H1 (cell line): ENCODE measurements around the gene TPSG1. TPM values are rescaled to one million over a fixed set of nuclear protein-coding genes. Genes with fewer than 3 reads are reported as not detected.

Experiments used
- CTCF ChIA-PET: fragments of 300-600 bp; sonication (Branson Sonifier 250); formaldehyde crosslinking; loops from one replicate; lab custom pipeline; 2021; ENCODE audit not compliant: partially characterized antibody; lab: Charles Lee
- POLR2A ChIA-PET: fragments of 300-600 bp; sonication (Branson Sonifier 250); formaldehyde crosslinking; loops from one replicate; lab custom pipeline; 2021; ENCODE audit warnings: inconsistent platforms; ENCODE audit not compliant: partially characterized antibody; lab: Charles Lee
- DNase-seq, 2 experiments: peaks; one replicate each; pipeline versions ENCODE4 v3.0.0 to v3.0.0-alpha.2; 2010 to 2022; ENCODE audit warnings: low spot score in 2 of 2, low read depth in 1 of 2, mixed read lengths in 1 of 2
- FAIRE-seq: peaks from 2 replicates; lab custom pipeline; 2011; peaks lifted over from hg19 to GRCh38; lab: Jason Lieb, UNC
- H2AFZ ChIP-seq: 2 replicates; pipeline ENCODE4 v1.8.1; 2012; ENCODE audit warnings: low read length, inconsistent platforms
- H2AK5ac ChIP-seq: 2 replicates; pipeline ENCODE4 v1.6.1; 2013; ENCODE audit warnings: low read depth, low read length
- H2BK120ac ChIP-seq: replicated peaks from 2 replicates; pipeline ENCODE3; 2013; ENCODE audit warnings: low read depth, low read length, inconsistent platforms
- H2BK12ac ChIP-seq: 2 replicates; pipeline ENCODE4 v1.6.1; 2013; ENCODE audit warnings: low read depth, low read length
- H2BK15ac ChIP-seq: 2 replicates; pipeline ENCODE4 v1.6.1; 2013; ENCODE audit warnings: low read length
- H2BK20ac ChIP-seq: 2 replicates; pipeline ENCODE4 v1.6.1; 2013; ENCODE audit warnings: low read length
- H2BK5ac ChIP-seq: 2 replicates; pipeline ENCODE4 v1.6.1; 2013; ENCODE audit warnings: low read depth, low read length
- H3K14ac ChIP-seq: 2 replicates; pipeline ENCODE4 v1.6.1; 2013; ENCODE audit warnings: inconsistent platforms; ENCODE audit not compliant: insufficient read length
- H3K18ac ChIP-seq: 2 replicates; pipeline ENCODE4 v1.6.1; 2013; ENCODE audit warnings: low read length; ENCODE audit errors: extremely low read depth
- H3K23ac ChIP-seq: 2 replicates; pipeline ENCODE4 v1.6.1; 2013; ENCODE audit warnings: inconsistent platforms; ENCODE audit not compliant: insufficient read length
- H3K23me2 ChIP-seq: 2 replicates; pipeline ENCODE4 v1.6.1; 2013; ENCODE audit warnings: low read depth, low read length
- H3K27ac ChIP-seq: 2 replicates; pipeline ENCODE4 v1.6.1; 2011; ENCODE audit warnings: low read depth, low read length, inconsistent platforms
- H3K27me3 ChIP-seq, 4 experiments: replicated peaks in 1 of 4; 1 replicate in 1 of 4; 2 replicates in 3 of 4; pipeline versions ENCODE4 v1.6.1 to v1.8.1; 2011 to 2013; ENCODE audit warnings: low read length in 3 of 4, mild to moderate bottlenecking in 3 of 4, inconsistent platforms in 2 of 4, mixed read lengths in 2 of 4, moderate library complexity in 1 of 4; ENCODE audit not compliant: control insufficient read depth in 3 of 4, insufficient read depth in 3 of 4; ENCODE audit errors: extremely low read depth in 1 of 4
- H3K36me3 ChIP-seq, 4 experiments: 2 replicates each; pipeline versions ENCODE4 v1.6.1 to v1.8.1; 2011 to 2013; ENCODE audit warnings: mild to moderate bottlenecking in 4 of 4, low read length in 3 of 4, moderate library complexity in 2 of 4, control low read depth in 1 of 4, inconsistent platforms in 1 of 4; ENCODE audit not compliant: insufficient read depth in 4 of 4, control insufficient read depth in 2 of 4
- H3K4ac ChIP-seq: replicated peaks from 2 replicates; pipeline ENCODE3; 2013; ENCODE audit warnings: low read length, low read depth, mixed read lengths, inconsistent platforms; ENCODE audit not compliant: insufficient read length
- H3K4me1 ChIP-seq, 4 experiments: replicated peaks in 1 of 4; 1 replicate in 1 of 4; 2 replicates in 3 of 4; pipeline versions ENCODE4 v1.6.1 to v1.8.1; 2011 to 2013; ENCODE audit warnings: low read length in 3 of 4, inconsistent platforms in 2 of 4, mixed read lengths in 1 of 4; ENCODE audit not compliant: insufficient read depth in 4 of 4, control insufficient read depth in 3 of 4
- H3K4me2 ChIP-seq, 2 experiments: 2 replicates each; pipeline versions ENCODE4 v1.6.1 to v1.8.1; 2011 to 2013; ENCODE audit warnings: low read depth in 2 of 2, low read length in 2 of 2, control low read depth in 1 of 2, inconsistent platforms in 1 of 2, mild to moderate bottlenecking in 1 of 2; ENCODE audit not compliant: insufficient read depth in 1 of 2
- H3K4me3 ChIP-seq, 4 experiments: fragments of 200-600, 300-600 bp in 1 of 4; sonication (generic), shearing (Covaris generic), sonication (Bioruptor Twin) in 1 of 4; 2 replicates each; pipeline versions ENCODE4 v1.5.1 to v1.8.1; 2011 to 2016; ENCODE audit warnings: low read length in 4 of 4, low read depth in 3 of 4, control low read depth in 2 of 4, inconsistent platforms in 2 of 4, mild to moderate bottlenecking in 2 of 4, mixed read lengths in 1 of 4, moderate library complexity in 1 of 4; ENCODE audit not compliant: insufficient read depth in 2 of 4; ENCODE audit errors: extremely low read depth in 1 of 4
- H3K56ac ChIP-seq: replicated peaks from 2 replicates; pipeline ENCODE3; 2013; ENCODE audit warnings: low read depth, mild to moderate bottlenecking, mixed read lengths, low read length, inconsistent platforms; ENCODE audit not compliant: insufficient read length
- H3K79me1 ChIP-seq: 2 replicates; pipeline ENCODE4 v1.6.1; 2013; ENCODE audit warnings: low read depth, low read length, control low read depth
- H3K79me2 ChIP-seq, 2 experiments: 2 replicates each; pipeline versions ENCODE4 v1.6.1 to v1.8.1; 2012 to 2013; ENCODE audit warnings: low read length in 2 of 2, mild to moderate bottlenecking in 2 of 2, inconsistent platforms in 1 of 2; ENCODE audit not compliant: insufficient read depth in 2 of 2, control insufficient read depth in 1 of 2
- H3K9ac ChIP-seq, 4 experiments: replicated peaks in 1 of 4; 1 replicate in 1 of 4; 2 replicates in 3 of 4; pipeline versions ENCODE4 v1.6.1 to v1.8.1; 2011 to 2013; ENCODE audit warnings: low read depth in 3 of 4, low read length in 3 of 4, control low read depth in 2 of 4, mild to moderate bottlenecking in 2 of 4, moderate library complexity in 2 of 4, inconsistent platforms in 1 of 4; ENCODE audit errors: extremely low read depth in 1 of 4
- H3K9me3 ChIP-seq, 2 experiments: 2 replicates each; pipeline versions ENCODE4 v1.6.1 to v1.8.1; 2012 to 2013; ENCODE audit warnings: mild to moderate bottlenecking in 2 of 2, moderate library complexity in 2 of 2, control low read depth in 1 of 2, inconsistent platforms in 1 of 2, low read depth in 1 of 2, low read length in 1 of 2, mixed read lengths in 1 of 2; ENCODE audit not compliant: insufficient read depth in 2 of 2
- H4K20me1 ChIP-seq, 2 experiments: replicated peaks in 1 of 2; 2 replicates each; pipeline versions ENCODE3 to v1.8.1; 2011 to 2013; ENCODE audit warnings: inconsistent platforms in 2 of 2, low read length in 2 of 2, mild to moderate bottlenecking in 1 of 2; ENCODE audit not compliant: insufficient read depth in 2 of 2, control insufficient read depth in 1 of 2
- H4K5ac ChIP-seq: 2 replicates; pipeline ENCODE4 v1.6.1; 2013; ENCODE audit warnings: low read length, low read depth, mixed read lengths, inconsistent platforms; ENCODE audit not compliant: insufficient read length
- H4K8ac ChIP-seq: 2 replicates; pipeline ENCODE4 v1.8.0; 2013; ENCODE audit warnings: mild to moderate bottlenecking, moderate library complexity, low read length, inconsistent platforms; ENCODE audit not compliant: insufficient read depth; ENCODE audit errors: extremely low read depth
- H4K91ac ChIP-seq: replicated peaks from 2 replicates; pipeline ENCODE3; 2013; ENCODE audit warnings: low read length, mixed read lengths, inconsistent platforms; ENCODE audit not compliant: insufficient read length
- BCL11A ChIP-seq, 2 experiments: IDR thresholded peaks; one replicate each; pipeline ENCODE4 v1.6.1; 2011; ENCODE audit warnings: low read depth in 2 of 2, low read length in 2 of 2, mild to moderate bottlenecking in 2 of 2
- CBX5 ChIP-seq: fragments of 300-800, 300-1000 bp; sonication (generic); IDR thresholded peaks from 2 replicates; pipeline ENCODE4 v1.7.1; 2016; ENCODE audit warnings: antibody characterized with exemption, low read length, low read depth
- CEBPB ChIP-seq: IDR thresholded peaks from 2 replicates; pipeline ENCODE4 v1.6.1; 2012; ENCODE audit warnings: low read depth, low read length
- CREB1 ChIP-seq: IDR thresholded peaks from 2 replicates; pipeline ENCODE4 v1.6.1; 2012; ENCODE audit warnings: inconsistent platforms
- EP300 ChIP-seq, 2 experiments: IDR thresholded peaks; 1 replicate in 1 of 2; 2 replicates in 1 of 2; pipeline ENCODE4 v1.6.1; 2011 to 2012; ENCODE audit warnings: low read depth in 2 of 2, low read length in 2 of 2, mild to moderate bottlenecking in 2 of 2, borderline replicate concordance in 1 of 2, inconsistent platforms in 1 of 2, moderate library complexity in 1 of 2
- GABPA ChIP-seq: IDR thresholded peaks from 2 replicates; pipeline ENCODE4 v1.6.1; 2011; ENCODE audit warnings: mild to moderate bottlenecking, low read length, moderate library complexity, borderline replicate concordance; ENCODE audit not compliant: insufficient read depth
- HDAC2 ChIP-seq, 2 experiments: fragments of 300-600 bp in 1 of 2; sonication (generic) in 1 of 2; IDR thresholded peaks; 2 replicates each; pipeline ENCODE4 v1.6.1; 2011 to 2012; ENCODE audit warnings: low read depth in 2 of 2, low read length in 2 of 2, mild to moderate bottlenecking in 2 of 2, moderate library complexity in 2 of 2, borderline replicate concordance in 1 of 2, inconsistent platforms in 1 of 2
- JUN ChIP-seq: IDR thresholded peaks from 2 replicates; pipeline ENCODE4 v1.6.1; 2011; ENCODE audit warnings: low read depth, mild to moderate bottlenecking, improper control_type of control experiment, low read length
- NRF1 ChIP-seq: IDR thresholded peaks from 2 replicates; pipeline ENCODE4 v1.6.1; 2011; ENCODE audit warnings: mild to moderate bottlenecking, low read depth, low read length, improper control_type of control experiment
- PHF8 ChIP-seq: fragments of 200-600 bp; sonication (generic); conservative IDR thresholded peaks from 2 replicates; pipeline ENCODE4 v1.7.1; 2012; ENCODE audit warnings: low read depth, mild to moderate bottlenecking, inconsistent platforms, low read length, moderate library complexity
- POLR2A ChIP-seq, 2 experiments: IDR thresholded peaks; 1 replicate in 1 of 2; 2 replicates in 1 of 2; pipeline ENCODE4 v1.6.1; 2011; ENCODE audit warnings: low read depth in 2 of 2, low read length in 2 of 2, mild to moderate bottlenecking in 2 of 2; ENCODE audit errors: control extremely low read depth in 1 of 2
- SIRT6 ChIP-seq: IDR thresholded peaks from one replicate; pipeline ENCODE4 v1.7.1; 2012; ENCODE audit warnings: low read length, inconsistent platforms
- SIX5 ChIP-seq: IDR thresholded peaks from 2 replicates; pipeline ENCODE4 v1.6.1; 2011; ENCODE audit warnings: mild to moderate bottlenecking, low read depth, low read length
- WGBS, 2 experiments: shearing (Covaris generic) in 1 of 2; methylation state at CpG; one replicate each; pipeline versions ENCODE4 v1.1.6 to v1.1.7; 2013 to 2015; ENCODE audit warnings: low lambda C conversion rate in 2 of 2, mixed read lengths in 2 of 2, inconsistent platforms in 1 of 2, low coverage in 1 of 2, missing lambda C conversion rate in 1 of 2; ENCODE audit not compliant: insufficient replicate concordance in 2 of 2, insufficient coverage in 1 of 2, insufficient read length in 1 of 2; ENCODE audit errors: extremely low coverage in 1 of 2, missing lambda C conversion rate in 1 of 2; 5-methylcytosine and 5-hydroxymethylcytosine counted together
- polyA plus RNA-seq, 7 experiments: library from polyadenylated mRNA; depleted of rRNA in 3 of 7; stranded (reverse) in 5 of 7; unstranded in 2 of 7; fragments of >200 nt in 5 of 7; fragments of 200-250 nt in 2 of 7; gene quantifications; 1 replicate in 5 of 7; 2 replicates in 1 of 7; 4 replicates in 1 of 7; pipeline versions ENCODE4 v1.2.1 to v1.2.3, GENCODE V29; 2011 to 2013; ENCODE audit warnings: missing spikeins in 2 of 7, mixed read lengths in 2 of 7
- total RNA-seq: library from RNA; stranded (reverse); fragmentation: NEBNext Ultra II Directional; extraction: Animal tissue kit (Norgen Biotek cat#: 25700); gene quantifications from 2 replicates; pipeline ENCODE4 v1.2.1, GENCODE V29; 2021

The TPSG1 gene
- total and polyA plus RNA-seq, 2 of the 8 experiments (the other 6 are each of a cell fraction or from before 2014, with no cell fraction given) = not detected

DNA sequence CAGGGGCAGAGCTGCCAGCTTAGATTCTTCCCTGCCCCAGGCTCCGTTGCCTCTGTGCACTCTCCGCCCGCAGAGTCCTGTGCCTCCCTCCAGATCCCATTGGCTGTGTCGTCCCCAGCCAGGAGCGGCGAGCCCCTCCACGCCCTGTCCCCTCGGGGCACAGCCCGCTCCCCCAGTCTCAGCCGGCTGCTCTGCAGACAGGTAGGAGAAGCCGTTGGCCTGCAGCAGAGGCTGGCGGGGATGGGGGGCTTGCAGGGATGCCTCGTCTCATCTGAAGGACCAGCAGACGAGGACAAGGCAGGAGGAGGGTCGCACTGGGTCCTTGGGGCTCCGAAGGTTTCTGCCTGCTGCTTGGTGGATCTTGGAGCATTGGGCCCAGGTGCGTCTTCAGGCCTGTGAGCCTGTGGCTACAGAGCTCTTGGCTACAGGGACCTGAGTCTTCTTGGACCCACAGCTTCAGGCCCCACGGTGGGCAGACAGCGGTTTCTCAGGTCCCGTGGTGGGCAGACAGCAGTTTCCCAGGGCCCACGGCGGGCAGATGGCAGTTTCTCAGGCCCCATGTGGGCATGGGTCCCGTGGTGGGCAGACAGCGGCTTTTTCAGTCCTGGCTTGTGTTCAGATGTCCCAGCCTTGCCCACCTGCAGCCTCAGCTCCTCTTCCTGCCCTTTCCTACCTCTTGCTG lies 6.0 kb downstream of the TPSG1 start:
- POLR2A ChIA-PET = no interaction called here
- no peak overlapping the region for H3K27ac ChIP-seq
- CTCF ChIA-PET = interaction anchor here (1.1 to 1.6 kb wide), 3 partner anchors 10 to 27 kb away, joined by 3 to 6 read pairs (median 5); no protein-coding TSS in a partner anchor
- TF ChIP-seq CBX5 (no peak), NRF1 (no peak), PHF8 (no peak), HDAC2 (IDR thresholded peaks at IDR 0.05; ENCODE audit: borderline replicate concordance in 1 of 2, low read depth in 2 of 2, low read length in 2 of 2) (no peak), CEBPB (no peak), CREB1 (no peak), BCL11A (IDR thresholded peaks at IDR 0.05; ENCODE audit: low read depth in 2 of 2, low read length in 2 of 2) (no peak), EP300 (IDR thresholded peaks at IDR 0.05; ENCODE audit: borderline replicate concordance in 1 of 2, low read depth in 2 of 2, low read length in 2 of 2) (no peak), JUN (no peak), POLR2A (IDR thresholded peaks at IDR 0.05; ENCODE audit: control extremely low read depth in 1 of 2, low read depth in 2 of 2, low read length in 2 of 2) (no peak), SIRT6 (no peak), SIX5 (no peak), GABPA (no peak)

More for the DNA sequence above, 6.0 kb downstream of the TPSG1 start:
- Histone ChIP-seq H3K9me3 (no peaks in the 10 kb centered on the region), H3K23me2 (no peaks in the 10 kb centered on the region), H2BK15ac (no peak overlapping the region), H3K56ac (no peak overlapping the region), H3K23ac (no peak overlapping the region), H3K14ac (no peak overlapping the region), H2BK20ac (no peak overlapping the region), H4K20me1 (peaks cover 0 to 9% of the 10 kb centered on the region in 2 experiments), H3K79me1 (no peaks in the 10 kb centered on the region), H4K5ac (no peak overlapping the region), H3K4me2 (no peak overlapping the region), H2AK5ac (no peak overlapping the region), H2BK5ac (no peak overlapping the region), H3K4me1 (no peaks in the 10 kb centered on the region), H3K18ac (no peak overlapping the region), H3K79me2 (no peaks in the 10 kb centered on the region), H2AFZ (no peak overlapping the region), H4K8ac (no peak overlapping the region), H3K9ac (no peak overlapping the region), H2BK12ac (no peak overlapping the region), H3K36me3 (peaks cover 2 to 52% (median 9%) of the 10 kb centered on the region in 4 experiments; a peak in 6 of 8 replicates), H3K27me3 (no peaks in the 10 kb centered on the region), H2BK120ac (no peak overlapping the region), H4K91ac (no peak overlapping the region), H3K4ac (no peak overlapping the region), H3K4me3 (no peak overlapping the region)
- no peak for FAIRE-seq
- 88% methylated on average over 14 of the region's 24 CpGs; no CpG with 5 or more reads in 1 of the 2 experiments for WGBS, 2 experiments
- no peak for DNase-seq
